C4-2B (cell line): ENCODE data around the gene MDFI.

Experiments
- CTCF ChIP-seq: fragments of 450-650 bp; conservative IDR thresholded peaks from 2 replicates; pipeline ENCODE4 v1.5.1; 2017; ENCODE audit warnings: mild to moderate bottlenecking
- ZFX ChIP-seq: fragments of 450-650 bp; IDR thresholded peaks from 2 replicates; pipeline ENCODE4 v1.6.1; 2017

DNA sequence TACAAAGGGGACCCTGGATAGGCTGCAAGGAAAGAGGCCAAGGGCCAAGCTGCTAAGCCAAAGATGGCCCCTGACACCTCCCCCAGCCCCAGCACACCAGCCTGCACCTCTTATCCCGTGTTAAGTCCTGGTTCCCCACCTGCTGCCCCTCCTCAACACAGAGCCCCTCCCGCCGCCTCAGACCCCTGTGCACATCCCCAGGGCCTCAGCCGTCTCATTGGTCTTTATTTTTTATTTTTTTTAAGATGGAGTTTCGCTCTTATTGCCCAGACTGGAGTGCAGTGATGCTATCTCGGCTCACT is 37.1 kb upstream of the MDFI start:
- TF ChIP-seq CTCF = no peak
- no peak for TF ChIP-seq ZFX
